RWPE1 (cell line): ENCODE measurements around the gene HAND2.

Experiments used
- CTCF ChIA-PET: fragments of 350-600 bp; sonication (Branson Sonifier 250); formaldehyde crosslinking; extraction: SDS; loops from one replicate; lab custom pipeline; 2021; lab: Yijun Ruan, JAX
- POLR2A ChIA-PET: fragments of 400-600 bp; formaldehyde crosslinking; extraction: SDS; loops from one replicate; lab custom pipeline; 2020; ENCODE audit warnings: antibody characterized with exemption; ENCODE audit not compliant: low non-redundant PET; lab: Yijun Ruan, JAX
- DNase-seq: peaks from one replicate; pipeline ENCODE4 v3.0.0; 2012; ENCODE audit warnings: low spot score
- H3K27ac ChIP-seq: fragments of 450-650 bp; 2 replicates; pipeline ENCODE4 v1.5.1; 2017
- TF ChIP-seq, protein P1 (sequence below): fragments of 450-650 bp; conservative IDR thresholded peaks from 2 replicates; pipeline ENCODE4 v1.5.1; 2017; ENCODE audit warnings: low read depth, mild to moderate bottlenecking

The HAND2 gene

GRCh38 chr4:173538148-173538908 is 8.3 kb upstream of the HAND2 start:
- no peak for DNase-seq
- ChIA-PET POLR2A (no interaction called here), CTCF (interaction anchor here (0.6 to 0.9 kb wide), 2 partner anchors 8 to 945 kb away, joined by 3 read pairs; partner anchors contain the start of gene HAND2)
- H3K27ac ChIP-seq = no peak overlapping the region
- TF ChIP-seq, protein P1, sequence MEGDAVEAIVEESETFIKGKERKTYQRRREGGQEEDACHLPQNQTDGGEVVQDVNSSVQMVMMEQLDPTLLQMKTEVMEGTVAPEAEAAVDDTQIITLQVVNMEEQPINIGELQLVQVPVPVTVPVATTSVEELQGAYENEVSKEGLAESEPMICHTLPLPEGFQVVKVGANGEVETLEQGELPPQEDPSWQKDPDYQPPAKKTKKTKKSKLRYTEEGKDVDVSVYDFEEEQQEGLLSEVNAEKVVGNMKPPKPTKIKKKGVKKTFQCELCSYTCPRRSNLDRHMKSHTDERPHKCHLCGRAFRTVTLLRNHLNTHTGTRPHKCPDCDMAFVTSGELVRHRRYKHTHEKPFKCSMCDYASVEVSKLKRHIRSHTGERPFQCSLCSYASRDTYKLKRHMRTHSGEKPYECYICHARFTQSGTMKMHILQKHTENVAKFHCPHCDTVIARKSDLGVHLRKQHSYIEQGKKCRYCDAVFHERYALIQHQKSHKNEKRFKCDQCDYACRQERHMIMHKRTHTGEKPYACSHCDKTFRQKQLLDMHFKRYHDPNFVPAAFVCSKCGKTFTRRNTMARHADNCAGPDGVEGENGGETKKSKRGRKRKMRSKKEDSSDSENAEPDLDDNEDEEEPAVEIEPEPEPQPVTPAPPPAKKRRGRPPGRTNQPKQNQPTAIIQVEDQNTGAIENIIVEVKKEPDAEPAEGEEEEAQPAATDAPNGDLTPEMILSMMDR = no peak

GRCh38 chr4:173537613-173538147 is 7.7 kb upstream of the HAND2 start:
- ChIA-PET CTCF (interaction anchor here (0.6 to 0.9 kb wide), 2 partner anchors 8 to 213 kb away, joined by 3 read pairs; partner anchors contain the start of gene HAND2), POLR2A (no interaction called here)

DNA sequence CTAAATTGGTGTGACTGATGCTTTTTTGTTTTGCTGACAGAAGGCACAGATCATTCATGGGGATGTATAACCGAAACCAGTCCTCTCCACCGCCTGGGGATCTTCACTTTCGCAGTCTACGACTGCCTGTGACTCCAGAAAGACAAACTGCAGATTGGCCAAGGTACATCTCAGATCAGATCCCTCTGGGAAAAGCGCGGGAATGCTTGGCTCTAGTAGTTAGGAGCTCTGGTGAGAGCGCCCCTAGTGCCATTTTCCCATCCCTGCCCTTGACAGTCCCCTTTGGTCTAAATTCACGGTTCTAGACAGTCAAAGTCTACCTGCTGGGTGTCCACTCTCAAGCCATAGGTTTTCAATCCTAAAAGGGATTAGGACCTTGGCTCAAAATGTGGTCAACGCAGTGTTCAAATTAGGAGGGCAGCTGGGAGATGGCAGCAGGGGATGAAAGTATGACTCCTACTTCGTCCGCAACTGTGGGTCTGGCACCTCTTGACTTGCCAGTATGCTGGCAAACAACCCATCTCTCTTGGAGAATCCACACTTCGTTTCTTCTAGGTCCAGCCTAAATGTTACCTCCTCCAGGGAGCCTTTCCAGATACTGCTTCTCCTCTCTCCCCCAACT is 6.9 kb upstream of the HAND2 start:
- H3K27ac ChIP-seq = no peak overlapping the region
- DNase-seq = no peak
- ChIA-PET CTCF (interaction anchor here (0.6 kb wide), 1 partner anchor 213 kb away, joined by 3 read pairs; no protein-coding TSS in a partner anchor), POLR2A (no interaction called here)
- TF ChIP-seq, protein P1 = 0 out of 2 replicates have a peak, but pooled peaks have one; percentile 13

More at GRCh38 chr4:173537613-173538147, 7.7 kb upstream of the HAND2 start:
- H3K27ac ChIP-seq = no peak overlapping the region
- no peak for DNase-seq
- TF ChIP-seq, protein P1 = no peak

- ChIA-PET POLR2A (no interaction called here), CTCF (interaction anchor here (0.7 kb wide), 2 partner anchors 9 to 141 kb away, joined by 3 read pairs; no protein-coding TSS in a partner anchor)
- no peak overlapping the region for H3K27ac ChIP-seq
- DNase-seq = no peak
- TF ChIP-seq, protein P1 = no peak
Observed at GRCh38 chr4:173535957-173536356, 5.9 kb upstream of the HAND2 start.

- ChIA-PET POLR2A (no interaction called here), CTCF (interaction anchor here (0.7 kb wide), 1 partner anchor 8 kb away, joined by 3 read pairs; no protein-coding TSS in a partner anchor)
- TF ChIP-seq, protein P1 = no peak
- no peak for DNase-seq
- no peak overlapping the region for H3K27ac ChIP-seq
Observed at GRCh38 chr4:173535165-173535902, 5.3 kb upstream of the HAND2 start.

DNA sequence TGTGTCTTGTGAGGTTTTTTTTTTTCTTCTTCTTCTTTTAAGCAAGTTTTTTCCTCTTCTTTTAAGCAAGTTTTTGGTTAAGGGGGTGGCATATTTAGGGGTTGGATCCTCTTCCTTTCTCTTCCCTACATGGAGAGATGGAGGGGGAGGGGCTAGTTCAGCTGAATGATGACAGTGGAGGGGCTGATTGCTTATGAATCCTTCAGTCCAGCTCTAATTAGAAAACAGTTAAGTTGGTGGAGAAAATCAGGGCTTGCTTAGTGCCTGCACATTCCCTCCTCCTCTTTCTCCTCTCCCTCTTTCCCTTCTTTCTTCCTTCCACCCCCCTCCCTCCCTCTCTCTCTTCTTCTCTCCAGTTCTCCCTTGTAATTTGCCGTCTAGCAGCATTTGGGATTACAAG is 4.4 kb upstream of the HAND2 start:
- TF ChIP-seq, protein P1 = no peak
- CTCF ChIA-PET = no interaction called here
- POLR2A ChIA-PET = no interaction called here
- no peak overlapping the region for H3K27ac ChIP-seq
- no peak for DNase-seq
